Neuron (in vitro differentiated cells): ENCODE data around the gene PDE5A.
A peak's percentile ranks its signal among the peaks of the same experiment; 100 is the strongest.
"Not testable (repeated sequence)": the region's sequence is repeated elsewhere in the genome, so short reads cannot be mapped to it uniquely, and the experiment has no call there.

Source experiments
- H2AFZ ChIP-seq: one replicate; pipeline ENCODE4 v1.6.1; 2013; ENCODE audit warnings: low read depth, mild to moderate bottlenecking, inconsistent platforms, low read length, moderate library complexity
- H3K27me3 ChIP-seq: one replicate; pipeline ENCODE4 v1.6.1; 2013; ENCODE audit warnings: low read length; ENCODE audit not compliant: insufficient read depth
- H3K36me3 ChIP-seq: one replicate; pipeline ENCODE4 v1.6.1; 2013; ENCODE audit warnings: low read length; ENCODE audit not compliant: insufficient read depth
- H3K4me1 ChIP-seq: one replicate; pipeline ENCODE4 v1.6.1; 2013; ENCODE audit warnings: low read length; ENCODE audit not compliant: insufficient read depth
- H3K4me3 ChIP-seq: 2 replicates; pipeline ENCODE4 v1.5.1; 2013; ENCODE audit warnings: mild to moderate bottlenecking, low read length, moderate library complexity
- H3K9me3 ChIP-seq: one replicate; pipeline ENCODE4 v1.6.1; 2013; ENCODE audit warnings: low read length

PDE5A gene

DNA sequence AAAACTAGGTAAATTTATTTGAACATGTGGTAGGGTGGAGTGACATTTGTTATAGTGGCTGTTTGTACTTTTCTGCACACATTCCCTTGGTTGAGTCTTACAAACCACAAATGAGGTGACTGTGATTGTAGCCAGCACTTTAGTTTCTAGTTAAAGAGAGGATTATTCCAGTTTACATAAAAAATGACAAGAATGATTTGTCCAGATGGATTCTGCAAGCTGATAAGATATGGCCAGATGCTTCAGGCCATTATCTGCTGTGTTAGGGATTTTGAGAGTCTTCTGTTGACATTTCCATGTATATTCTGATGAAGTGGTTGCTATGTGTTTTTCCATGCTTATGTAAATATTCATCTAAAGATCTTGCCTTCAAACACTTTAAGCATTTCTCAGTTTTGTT, 31.0 kb upstream of the PDE5A start:
- no peaks in the 10 kb centered on the region for H3K27me3 ChIP-seq
- no peak overlapping the region for H2AFZ ChIP-seq
- H3K36me3 ChIP-seq = no peaks in the 10 kb centered on the region
- no peaks in the 10 kb centered on the region for H3K9me3 ChIP-seq
- H3K4me3 ChIP-seq = no peak overlapping the region
- H3K4me1 ChIP-seq = peaks cover 7% of the 10 kb centered on the region

DNA sequence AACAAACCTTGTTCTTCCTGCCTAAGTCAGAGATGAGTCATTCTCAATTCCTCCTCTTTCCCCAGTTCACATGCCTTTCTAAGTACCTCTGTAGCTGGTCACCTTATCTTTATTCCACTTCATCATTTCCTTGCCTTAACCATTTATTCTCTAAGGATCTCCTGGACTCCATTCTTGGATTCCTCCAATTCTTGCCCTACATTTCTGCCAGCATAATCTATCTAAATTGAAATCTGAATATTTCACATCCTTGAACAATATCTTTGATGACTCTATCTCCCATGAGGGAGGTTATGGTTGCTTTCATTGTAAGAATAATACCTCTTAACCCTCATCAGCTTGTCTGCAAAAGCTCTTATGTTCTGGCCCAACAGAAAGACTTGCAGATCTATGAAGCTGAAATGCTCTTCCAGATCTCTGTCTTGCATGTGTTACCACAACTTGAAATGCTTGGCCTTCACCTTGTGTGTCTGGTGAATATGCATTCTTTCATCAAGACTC, 28.6 kb upstream of the PDE5A start:
- Histone ChIP-seq H2AFZ (no peak overlapping the region), H3K4me1 (peaks cover 7% of the 10 kb centered on the region), H3K9me3 (no peaks in the 10 kb centered on the region)

DNA sequence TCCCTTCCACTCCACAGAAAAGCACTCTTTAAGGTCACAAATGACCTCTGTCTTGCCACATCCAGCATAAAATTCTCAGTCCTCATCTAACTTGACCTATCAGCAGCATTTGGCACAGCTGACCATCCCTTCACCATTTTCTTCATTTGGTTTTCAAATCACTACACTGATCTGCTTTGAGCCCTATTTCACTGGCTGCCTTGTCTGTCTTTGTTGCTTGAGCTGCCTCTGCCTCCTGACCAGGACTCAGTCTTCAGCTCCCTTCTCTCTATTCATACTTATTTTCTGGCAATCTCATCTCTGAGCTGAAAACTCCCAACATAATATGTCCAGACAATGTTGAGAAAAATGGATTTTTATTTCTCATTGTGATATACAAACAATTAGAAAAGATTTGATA, 27.7 kb upstream of the PDE5A start:
- Histone ChIP-seq H3K4me3 (no peak overlapping the region), H3K9me3 (no peaks in the 10 kb centered on the region), H3K4me1 (peaks cover 7% of the 10 kb centered on the region), H3K36me3 (no peaks in the 10 kb centered on the region), H3K27me3 (no peaks in the 10 kb centered on the region), H2AFZ (peak overlapping the region; percentile 72)

More for the DNA sequence above, 28.6 kb upstream of the PDE5A start:
- H3K4me3 ChIP-seq = no peak overlapping the region
- H3K36me3 ChIP-seq = no peaks in the 10 kb centered on the region
- no peaks in the 10 kb centered on the region for H3K27me3 ChIP-seq

DNA sequence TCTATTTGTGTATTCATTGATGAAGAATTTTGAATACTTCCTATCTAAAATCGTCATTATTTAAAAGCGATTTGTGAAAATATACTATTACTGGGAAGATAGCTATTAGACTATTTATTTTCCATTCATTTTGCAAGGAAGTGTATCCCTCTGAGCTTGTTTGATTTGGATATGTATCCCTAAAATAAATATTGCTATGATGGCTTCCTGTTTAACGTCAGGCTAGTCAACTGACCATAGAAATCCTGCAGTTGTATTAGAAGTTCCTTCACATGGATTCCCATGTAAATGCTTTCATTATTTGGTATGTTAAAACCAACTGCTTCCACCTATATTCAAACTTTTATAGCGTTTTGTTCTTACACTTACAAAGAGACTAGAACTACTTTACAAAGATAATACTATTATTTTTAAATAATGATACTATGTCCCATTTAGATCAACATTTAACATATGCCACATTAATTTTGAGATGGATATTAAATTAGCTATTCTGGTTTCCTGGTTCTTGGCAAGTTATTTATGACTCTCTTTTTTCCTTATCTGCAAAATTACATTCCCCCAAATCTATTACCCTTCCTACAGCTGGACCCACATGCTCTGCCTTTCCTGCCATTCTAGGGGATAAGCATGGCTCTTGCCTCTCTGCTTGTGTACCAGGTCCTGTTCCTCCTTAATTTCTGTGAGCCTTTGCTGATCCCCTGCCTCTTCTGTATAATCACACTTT, 26.7 kb upstream of the PDE5A start:
- no peak overlapping the region for H3K4me3 ChIP-seq
- peaks cover 7% of the 10 kb centered on the region for H3K4me1 ChIP-seq
- no peak overlapping the region for H2AFZ ChIP-seq
- no peaks in the 10 kb centered on the region for H3K27me3 ChIP-seq
- no peaks in the 10 kb centered on the region for H3K36me3 ChIP-seq
- no peaks in the 10 kb centered on the region for H3K9me3 ChIP-seq

DNA sequence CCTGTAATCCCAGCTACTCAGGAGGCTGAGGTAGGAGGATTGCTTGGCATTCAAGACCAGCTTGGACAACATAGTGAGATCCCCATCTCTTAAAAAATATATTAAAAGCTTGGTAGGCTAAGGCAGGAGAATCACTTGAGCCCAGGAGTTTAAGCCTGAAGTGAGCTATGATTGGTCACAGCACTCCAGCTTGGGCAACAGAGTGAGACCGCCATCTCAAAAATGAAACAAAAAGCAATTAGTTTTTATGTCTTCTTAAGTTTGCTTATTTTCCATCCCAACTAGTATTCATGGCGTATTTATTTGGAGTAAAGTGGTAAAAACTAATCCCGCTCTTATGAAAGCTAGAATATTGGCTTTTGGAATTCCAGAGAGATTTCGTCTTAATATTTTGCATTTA, 25.4 kb upstream of the PDE5A start:
- Histone ChIP-seq H3K4me1 (peaks cover 7% of the 10 kb centered on the region), H3K27me3 (no peaks in the 10 kb centered on the region), H3K9me3 (no peaks in the 10 kb centered on the region), H3K36me3 (no peaks in the 10 kb centered on the region), H3K4me3 (no peak overlapping the region), H2AFZ (no peak overlapping the region)

DNA sequence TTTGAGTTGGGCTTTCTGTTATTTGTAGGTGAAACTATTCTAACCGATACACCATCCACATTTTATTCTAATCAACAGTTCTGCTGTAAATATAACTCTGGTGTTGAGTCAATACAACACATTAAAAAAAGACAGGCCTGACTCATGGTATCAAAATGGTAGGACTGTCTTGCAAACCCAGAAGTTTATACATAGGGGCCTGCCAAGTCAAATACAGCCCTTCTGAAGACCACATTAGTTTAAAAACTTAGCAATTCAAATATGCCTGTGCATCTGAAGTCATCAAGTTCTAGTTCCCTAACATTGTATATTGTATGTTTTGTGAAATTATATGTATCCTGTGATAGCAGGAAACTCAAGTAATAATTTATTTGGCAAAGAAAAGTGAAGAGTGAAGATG, 24.4 kb upstream of the PDE5A start:
- Histone ChIP-seq H3K9me3 (no peaks in the 10 kb centered on the region), H3K4me1 (peaks cover 7% of the 10 kb centered on the region), H2AFZ (no peak overlapping the region)

DNA sequence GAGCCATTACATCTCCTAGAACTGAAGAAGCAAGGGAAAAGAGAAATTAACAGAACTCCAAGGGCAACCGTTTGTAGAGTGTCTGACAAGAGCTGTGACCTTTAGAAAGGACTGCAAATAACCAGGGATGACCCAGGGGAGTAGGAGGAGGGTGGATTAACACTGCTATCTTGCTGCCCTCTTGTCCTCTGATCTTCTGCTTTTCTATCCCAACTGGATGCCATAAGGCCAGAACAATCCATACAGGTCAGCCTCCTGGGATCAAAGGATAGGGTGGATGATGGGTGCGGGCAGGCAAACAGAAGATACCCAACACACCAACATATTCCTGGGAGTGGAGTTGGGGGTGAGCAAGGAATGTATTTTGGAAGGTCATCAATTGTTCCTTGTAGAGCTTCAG, 19.8 kb upstream of the PDE5A start:
- Histone ChIP-seq H3K36me3 (no peaks in the 10 kb centered on the region), H3K4me1 (no peaks in the 10 kb centered on the region), H2AFZ (no peak overlapping the region), H3K27me3 (no peaks in the 10 kb centered on the region), H3K9me3 (no peaks in the 10 kb centered on the region), H3K4me3 (no peak overlapping the region)

More for the DNA sequence above, 24.4 kb upstream of the PDE5A start:
- Histone ChIP-seq H3K27me3 (no peaks in the 10 kb centered on the region), H3K4me3 (no peak overlapping the region), H3K36me3 (no peaks in the 10 kb centered on the region)

DNA sequence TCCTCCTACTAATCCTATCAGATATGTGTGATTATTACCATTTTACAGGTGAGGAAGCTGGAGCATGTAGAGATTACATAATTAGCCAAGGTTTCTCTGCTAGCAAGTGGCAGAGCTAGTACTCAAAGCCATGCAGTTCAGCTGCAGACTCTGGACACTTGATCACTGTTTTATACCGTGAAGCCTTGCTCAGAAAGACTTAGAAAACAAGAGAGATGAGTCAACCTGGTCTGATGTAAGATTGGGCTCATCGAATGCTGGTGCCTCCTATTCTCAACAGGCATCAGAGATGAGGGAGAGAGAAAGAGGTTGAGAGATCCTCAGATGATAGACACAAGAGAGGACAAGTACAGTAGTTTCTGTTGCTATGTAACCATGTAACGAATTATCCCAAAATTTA, 19.0 kb upstream of the PDE5A start:
- Histone ChIP-seq H2AFZ (no peak overlapping the region), H3K27me3 (no peaks in the 10 kb centered on the region), H3K9me3 (no peaks in the 10 kb centered on the region), H3K36me3 (no peaks in the 10 kb centered on the region), H3K4me3 (no peak overlapping the region), H3K4me1 (no peaks in the 10 kb centered on the region)

DNA sequence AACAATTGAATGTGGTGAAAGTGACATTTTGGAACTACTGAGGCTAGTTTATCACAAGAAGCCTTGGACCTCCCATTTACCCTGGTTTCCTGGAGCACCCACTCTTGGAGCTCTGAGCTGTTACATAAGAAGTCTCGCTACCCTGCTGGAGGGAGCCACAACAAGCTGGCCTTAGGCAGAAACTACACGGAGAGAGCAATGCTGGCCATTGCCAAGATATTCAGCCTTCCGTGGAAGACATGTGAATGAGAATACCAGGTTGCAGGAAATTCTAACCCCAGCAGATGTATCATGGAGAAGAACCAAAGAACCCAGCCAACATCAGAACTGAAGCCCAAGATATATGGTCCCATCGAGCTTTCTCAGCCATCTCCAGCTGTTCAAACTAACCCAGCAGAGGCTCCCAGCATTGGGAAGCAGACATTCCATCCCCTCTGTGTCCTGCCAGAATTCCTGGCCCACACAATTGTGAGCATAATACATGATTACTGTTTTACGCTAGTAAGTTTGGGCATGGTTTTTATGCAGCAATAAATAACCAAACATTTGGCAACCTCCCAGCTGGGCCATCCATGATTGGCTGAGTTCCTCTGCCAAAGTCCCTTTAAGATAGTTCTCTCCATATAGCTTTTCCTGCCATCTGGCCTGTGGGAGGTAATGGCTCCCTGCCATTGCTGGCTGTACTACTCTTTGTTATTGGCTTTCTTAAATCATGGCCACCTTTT, 17.9 kb upstream of the PDE5A start:
- no peaks in the 10 kb centered on the region for H3K9me3 ChIP-seq
- no peaks in the 10 kb centered on the region for H3K27me3 ChIP-seq
- no peak overlapping the region for H3K4me3 ChIP-seq
- H3K4me1 ChIP-seq = no peaks in the 10 kb centered on the region
- no peaks in the 10 kb centered on the region for H3K36me3 ChIP-seq
- no peak overlapping the region for H2AFZ ChIP-seq

DNA sequence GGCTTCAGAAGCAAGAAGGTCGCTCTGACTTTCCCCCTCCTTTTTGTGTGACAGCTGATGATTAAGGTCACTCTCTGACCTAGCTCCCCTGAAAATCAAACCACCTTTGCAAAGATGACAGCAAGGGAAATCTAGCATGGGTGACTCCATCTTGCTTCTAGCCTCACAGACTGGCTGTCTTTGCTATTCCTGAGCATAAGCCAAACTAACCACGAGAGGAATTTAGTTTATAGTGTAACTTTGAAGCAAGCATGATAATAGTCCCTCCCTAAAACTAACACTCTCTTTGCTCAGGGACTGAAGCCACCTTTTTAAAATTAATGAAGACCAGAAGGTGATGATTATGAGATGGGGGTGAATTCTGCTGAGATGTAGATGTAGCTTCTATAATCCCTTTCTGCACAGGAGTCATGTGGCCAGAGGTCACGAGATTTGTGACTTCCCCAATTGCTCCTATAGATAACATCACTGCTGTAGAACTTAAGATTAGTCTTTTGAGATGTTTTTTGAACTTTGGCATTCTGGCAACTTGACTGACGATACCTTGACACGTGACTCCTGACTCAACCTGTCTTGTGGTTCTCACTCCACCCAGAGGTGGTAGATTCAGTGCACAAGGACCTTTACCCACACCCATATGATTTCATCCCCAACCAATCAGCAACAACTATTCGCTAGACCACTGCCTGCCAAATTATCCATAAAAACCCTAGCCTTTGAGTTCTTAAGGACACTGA, 14.9 kb upstream of the PDE5A start:
- Histone ChIP-seq H2AFZ (no peak overlapping the region), H3K36me3 (no peaks in the 10 kb centered on the region), H3K4me1 (no peaks in the 10 kb centered on the region), H3K9me3 (no peaks in the 10 kb centered on the region), H3K4me3 (no peak overlapping the region), H3K27me3 (no peaks in the 10 kb centered on the region)

DNA sequence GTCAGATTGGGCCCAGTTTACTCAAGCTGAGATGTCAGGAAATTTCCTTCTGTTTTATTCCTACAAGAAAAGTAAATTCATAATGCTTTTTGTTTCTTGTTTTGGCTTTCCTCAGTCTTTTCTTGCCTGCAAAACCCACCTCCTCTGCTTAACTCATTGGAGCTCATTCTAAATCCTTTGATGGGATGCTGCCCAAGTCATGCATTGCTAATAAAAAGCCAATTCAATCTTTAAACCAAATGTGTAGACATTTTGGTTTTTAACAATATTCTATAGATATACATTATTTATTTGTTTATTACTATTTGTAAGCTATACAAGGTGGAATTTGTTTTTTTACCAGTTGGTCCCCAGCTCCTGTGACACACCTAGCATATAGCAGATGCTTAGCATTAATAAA, 13.2 kb upstream of the PDE5A start:
- Histone ChIP-seq H3K27me3 (no peaks in the 10 kb centered on the region), H3K9me3 (no peaks in the 10 kb centered on the region), H3K36me3 (no peaks in the 10 kb centered on the region), H3K4me3 (no peak overlapping the region), H2AFZ (no peak overlapping the region), H3K4me1 (no peaks in the 10 kb centered on the region)

DNA sequence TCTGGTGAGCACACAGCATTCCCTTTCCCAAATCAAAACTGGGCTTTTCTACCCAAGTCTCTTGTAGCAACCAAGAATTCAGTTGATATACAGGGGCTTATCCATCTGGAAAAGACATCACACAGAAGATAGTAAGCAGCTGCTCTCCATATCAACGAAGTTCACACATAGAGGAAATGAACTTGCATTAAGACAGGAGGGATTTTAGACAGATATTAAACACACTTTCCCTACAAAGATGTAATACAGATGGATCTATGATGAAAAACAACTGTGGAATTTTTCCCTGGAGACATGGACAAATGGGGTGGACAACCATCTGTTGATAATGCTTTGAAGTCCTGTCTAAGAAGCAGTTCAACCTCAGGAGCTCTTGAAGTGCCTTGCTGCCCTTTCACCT, 9.8 kb upstream of the PDE5A start:
- Histone ChIP-seq H3K27me3 (no peaks in the 10 kb centered on the region), H3K4me3 (no peak overlapping the region), H2AFZ (no peak overlapping the region)

DNA sequence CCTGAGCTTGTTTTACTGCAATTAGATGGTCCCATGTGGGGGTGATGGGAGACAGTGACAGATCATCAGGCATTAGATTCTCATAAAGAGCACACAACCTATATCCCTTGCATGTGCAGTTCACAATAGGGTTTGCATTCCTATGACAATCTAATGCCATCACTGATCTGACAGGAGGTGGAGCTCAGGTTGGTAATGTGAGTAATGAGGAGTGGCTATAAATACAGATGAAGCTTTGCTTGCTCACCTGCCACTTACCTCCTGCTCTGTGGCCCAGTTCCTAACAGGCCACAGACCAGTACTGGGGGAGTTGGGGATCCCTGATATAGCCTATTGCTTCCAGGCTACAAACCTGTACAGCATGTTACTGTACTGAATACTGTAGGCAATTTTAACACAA, 8.2 kb upstream of the PDE5A start:
- not testable (repeated sequence) for H3K9me3 ChIP-seq, H3K36me3 ChIP-seq, H2AFZ ChIP-seq, H3K4me3 ChIP-seq, H3K27me3 ChIP-seq, H3K4me1 ChIP-seq

More for the DNA sequence above, 9.8 kb upstream of the PDE5A start:
- Histone ChIP-seq H3K4me1 (no peaks in the 10 kb centered on the region), H3K9me3 (no peaks in the 10 kb centered on the region), H3K36me3 (no peaks in the 10 kb centered on the region)
